GM19193 (cell line): ENCODE measurements around the gene CTR9.

Experiments used
- POLR2A ChIP-seq: IDR thresholded peaks from 4 replicates; pipeline ENCODE4 v1.6.1; 2011; ENCODE audit not compliant: insufficient read depth, insufficient read length; ENCODE audit errors: extremely low read depth

The CTR9 gene

DNA sequence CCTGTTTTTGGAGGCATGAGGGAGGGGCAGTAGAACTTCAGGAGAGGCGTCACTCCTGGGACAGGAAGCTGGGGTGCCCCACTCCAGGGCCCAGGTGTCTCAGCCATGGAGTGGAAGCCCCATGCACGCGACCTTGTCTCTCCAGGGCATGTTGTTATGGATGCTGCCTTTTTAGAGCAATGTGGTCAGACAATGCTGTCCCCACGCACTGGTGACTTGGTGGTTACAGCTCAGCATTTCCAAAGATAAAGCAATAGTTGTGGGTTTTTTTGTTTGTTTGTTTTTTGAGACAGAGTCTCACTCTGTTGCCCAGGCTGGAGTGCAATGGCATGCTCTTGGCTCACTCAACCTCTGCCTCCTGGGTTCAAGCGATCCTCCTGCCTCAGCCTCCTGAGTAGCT lies 35.4 kb downstream of the CTR9 start:
- TF ChIP-seq POLR2A, result no peak

GRCh38 chr11:10792385-10793068 lies 41.5 kb downstream of the CTR9 start:
- no peak for TF ChIP-seq POLR2A

GRCh38 chr11:10793470-10794255 lies 42.6 kb downstream of the CTR9 start:
- TF ChIP-seq POLR2A, result no peak

- TF ChIP-seq POLR2A, result no peak
Measured at GRCh38 chr11:10796191-10796590, 45.1 kb downstream of the CTR9 start.

DNA sequence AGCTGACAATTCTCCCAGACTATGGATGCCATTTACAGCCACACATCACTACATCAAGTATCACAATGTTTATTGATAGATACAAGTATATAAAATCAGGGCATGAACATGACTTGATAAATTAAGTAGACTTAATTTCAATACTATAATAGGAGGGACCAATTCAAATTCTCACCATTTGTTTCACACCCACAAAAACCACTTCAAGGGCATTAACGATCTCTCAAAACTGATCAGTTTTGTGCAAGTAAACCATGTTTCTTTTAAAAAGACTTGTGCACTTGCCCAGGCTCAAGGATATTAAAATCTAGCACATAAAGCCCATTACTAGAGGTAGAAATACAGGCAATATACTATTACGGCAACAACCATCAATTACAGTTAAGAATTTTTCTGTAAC lies 46.0 kb downstream of the CTR9 start:
- TF ChIP-seq POLR2A, result no peak

DNA sequence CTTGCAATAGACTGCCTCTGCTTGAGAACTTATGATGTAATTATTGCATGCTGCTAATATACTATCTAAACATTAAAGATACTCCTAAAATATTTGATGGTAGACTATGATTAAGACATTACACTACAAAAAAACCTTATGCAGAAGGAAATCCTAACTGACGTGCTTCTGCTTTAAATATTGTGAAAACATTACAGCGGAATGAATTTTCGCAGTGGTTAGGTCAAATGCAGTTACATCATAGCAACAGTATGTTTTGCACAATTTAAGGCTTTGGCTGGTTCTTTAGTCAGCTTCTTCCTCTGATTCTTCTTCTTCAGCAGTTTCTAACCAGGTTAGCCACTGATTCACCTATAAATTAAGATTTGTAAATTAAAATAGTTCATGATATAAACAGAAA lies 46.5 kb downstream of the CTR9 start:
- TF ChIP-seq POLR2A, result no peak

- TF ChIP-seq POLR2A, result no peak
Measured at GRCh38 chr11:10798330-10798928, 47.4 kb downstream of the CTR9 start.

DNA sequence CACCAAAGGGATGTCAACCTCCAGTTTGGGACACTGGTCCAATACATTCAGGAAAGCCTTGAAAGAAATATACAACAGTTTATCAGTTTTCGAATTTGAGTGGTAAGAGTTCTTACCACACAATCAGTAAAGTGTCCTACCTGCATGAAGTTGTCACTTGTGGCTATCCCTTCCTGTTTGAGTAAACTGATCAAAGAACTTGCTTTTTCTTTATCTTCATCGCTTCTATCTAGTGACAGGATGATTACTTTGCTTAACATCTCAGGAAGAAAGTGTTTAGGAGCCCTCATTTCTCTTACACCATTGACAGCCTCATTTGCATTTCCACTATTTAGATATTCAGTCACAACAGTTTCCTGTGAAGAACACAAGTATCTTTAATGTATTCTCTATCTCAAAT lies 49.2 kb downstream of the CTR9 start:
- no peak for TF ChIP-seq POLR2A

DNA sequence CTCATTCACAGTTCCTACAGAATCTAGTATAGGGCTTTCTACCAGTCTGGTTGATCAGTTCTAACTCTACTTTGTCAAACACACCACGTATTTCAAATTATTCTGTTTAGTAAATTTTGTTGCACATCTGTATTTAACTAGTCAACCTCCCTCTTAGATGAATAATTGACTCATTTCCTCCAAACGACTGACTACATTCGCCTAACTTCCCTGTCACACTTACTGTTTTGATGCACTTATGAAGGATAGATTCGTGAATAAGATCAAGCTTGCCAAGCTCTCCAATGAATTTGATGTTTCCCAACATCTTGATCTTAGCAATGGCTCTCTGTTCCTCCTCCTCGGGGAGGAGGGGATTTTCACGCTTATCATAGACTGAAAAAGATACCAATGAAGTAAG lies 52.6 kb downstream of the CTR9 start:
- TF ChIP-seq POLR2A, result no peak

GRCh38 chr11:10805741-10806140 lies 54.7 kb downstream of the CTR9 start:
- TF ChIP-seq POLR2A, result no peak

- TF ChIP-seq POLR2A, result no peak
Measured at GRCh38 chr11:10806206-10806605, 55.2 kb downstream of the CTR9 start.

DNA sequence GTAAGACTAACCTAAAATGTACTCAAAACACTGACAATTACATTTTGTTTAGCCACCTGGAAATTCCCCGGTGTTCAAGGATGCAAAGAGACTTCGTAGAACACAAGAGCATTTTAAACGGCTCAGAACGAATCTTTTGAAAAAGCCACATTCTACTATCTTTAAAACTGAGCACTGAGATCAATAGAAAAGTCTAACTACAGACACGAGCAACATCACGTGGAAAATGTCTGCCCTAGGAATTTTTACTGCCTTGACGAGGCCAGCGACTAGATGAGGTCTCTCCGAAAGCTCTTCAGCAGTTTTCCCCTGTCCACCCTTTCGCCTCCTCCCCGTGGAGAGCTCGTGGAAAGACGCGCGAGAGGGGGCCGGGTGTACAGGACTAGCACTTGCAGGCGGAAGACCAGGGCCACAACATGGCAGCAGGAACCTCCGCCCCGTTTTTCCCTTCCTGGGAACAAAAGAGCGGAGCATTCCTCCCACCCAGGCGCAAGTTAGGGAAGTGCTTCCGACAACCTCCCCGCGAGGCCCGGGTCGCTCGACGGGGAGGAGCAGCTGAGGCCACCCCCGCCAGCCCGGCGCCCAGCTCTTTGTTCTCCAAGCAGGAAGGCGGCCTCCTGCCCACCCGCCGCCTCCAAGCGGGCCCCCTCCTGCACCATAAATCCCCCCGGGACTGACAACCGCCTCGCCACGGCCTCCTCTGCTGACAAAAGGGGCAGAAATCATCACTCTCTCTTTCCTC lies 56.6 kb downstream of the CTR9 start:
- TF ChIP-seq POLR2A, result no peak

- no peak for TF ChIP-seq POLR2A
Measured at GRCh38 chr11:10808235-10808552, 57.1 kb downstream of the CTR9 start.

- TF ChIP-seq POLR2A, result peak; percentile 100
Measured at GRCh38 chr11:10808553-10809372, 57.7 kb downstream of the CTR9 start, which contains the start of gene EIF4G2. Gene EIF4G2, minus strand, starts transcription at chr11:10808926.

DNA sequence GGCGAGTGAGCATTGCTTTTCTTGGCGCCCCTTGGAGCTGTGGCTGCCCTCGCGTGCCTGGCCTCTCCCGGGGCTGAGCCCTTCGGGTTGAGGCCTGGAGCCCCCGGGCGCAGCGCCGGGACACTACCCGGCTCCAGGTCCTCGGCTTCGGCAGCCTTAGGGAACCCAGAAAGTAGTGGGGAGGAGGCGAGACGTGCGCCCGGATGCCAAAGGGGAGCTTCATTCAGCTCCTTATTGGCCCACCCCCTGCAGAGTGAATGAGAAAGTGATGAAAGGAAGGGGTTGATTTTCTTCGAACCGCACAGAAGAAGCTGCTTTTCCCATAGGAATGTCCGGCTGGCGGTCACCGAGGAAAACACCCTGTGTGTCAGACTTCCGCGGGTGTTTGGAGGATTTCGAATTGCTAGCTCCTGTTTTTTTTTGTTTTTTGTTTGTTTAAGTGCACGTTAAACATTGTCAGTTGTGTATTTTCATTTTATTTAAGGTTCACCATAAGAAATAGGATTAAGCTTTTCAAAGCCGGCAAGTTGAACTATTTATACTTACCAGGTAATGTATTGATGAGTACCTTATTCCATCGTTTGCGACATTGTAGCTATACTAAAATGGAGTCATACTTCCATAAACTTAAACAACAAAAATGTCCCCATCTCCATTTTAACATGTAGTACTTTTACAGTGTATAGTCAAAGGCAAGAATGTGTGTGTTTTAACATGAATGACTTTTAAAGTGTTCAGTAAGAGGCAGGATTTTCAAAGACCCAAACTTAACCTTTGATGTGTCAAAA lies 58.5 kb downstream of the CTR9 start:
- no peak for TF ChIP-seq POLR2A

GRCh38 chr11:10813945-10814344 lies 62.9 kb downstream of the CTR9 start:
- TF ChIP-seq POLR2A, result no peak
